SK-N-SH (cell line): Measurements from ENCODE around the gene GPATCH4. TPM values are rescaled to one million over a fixed set of nuclear protein-coding genes. Genes with fewer than 3 reads are reported as not detected.
A peak's percentile ranks its signal among the peaks of the same experiment; 100 is the strongest.

Experiments
- CTCF ChIA-PET: fragments of 300-600, 350-600 bp; formaldehyde crosslinking; extraction: SDS; loops from one replicate; lab custom pipeline; 2021; lab: Yijun Ruan, JAX
- POLR2A ChIA-PET: fragments of 350-600 bp; sonication (Branson Sonifier 250); formaldehyde crosslinking; extraction: SDS; loops from one replicate; lab custom pipeline; 2020; ENCODE audit warnings: antibody characterized with exemption, inconsistent platforms; lab: Yijun Ruan, JAX
- DNase-seq: peaks from one replicate; pipeline ENCODE4 v3.0.0; 2012
- H2AFZ ChIP-seq: fragments of 200-600 bp; sonication (generic); 2 replicates; pipeline ENCODE4 v1.8.1; 2016; ENCODE audit warnings: antibody characterized with exemption, mild to moderate bottlenecking, low read depth
- H3F3A ChIP-seq: fragments of 200-600 bp; sonication (generic); replicated peaks from 2 replicates; pipeline ENCODE3; 2016; ENCODE audit warnings: antibody characterized with exemption, mild to moderate bottlenecking; ENCODE audit not compliant: insufficient read depth
- H3K27ac ChIP-seq, 2 experiments: fragments of 200-500 bp in 1 of 2; fragments of 200-600 bp in 1 of 2; sonication (Bioruptor generic) in 1 of 2; sonication (generic), shearing (Covaris generic) in 1 of 2; 2 replicates each; pipeline versions ENCODE4 v1.5.1 to v1.6.1; 2014 to 2016; ENCODE audit warnings: low read depth in 2 of 2, inconsistent platforms in 1 of 2, low read length in 1 of 2, mild to moderate bottlenecking in 1 of 2, mixed read lengths in 1 of 2
- H3K27me3 ChIP-seq: fragments of 200-600 bp; sonication (generic), shearing (Covaris generic); 2 replicates; pipeline ENCODE4 v1.6.1; 2016; ENCODE audit warnings: mixed run types; ENCODE audit not compliant: insufficient read depth
- H3K36me3 ChIP-seq, 2 experiments: fragments of 200-500 bp in 1 of 2; fragments of 200-600 bp in 1 of 2; sonication (Bioruptor generic) in 1 of 2; sonication (generic) in 1 of 2; replicated peaks in 1 of 2; 2 replicates each; pipeline versions ENCODE3 to v1.5.1; 2014 to 2016; ENCODE audit warnings: low read length in 1 of 2, mild to moderate bottlenecking in 1 of 2; ENCODE audit not compliant: insufficient read depth in 2 of 2, control insufficient read depth in 1 of 2
- H3K4me1 ChIP-seq, 2 experiments: fragments of 200-500 bp in 1 of 2; fragments of 200-600 bp in 1 of 2; sonication (Bioruptor generic) in 1 of 2; sonication (generic), shearing (Covaris generic) in 1 of 2; 2 replicates each; pipeline versions ENCODE4 v1.5.1 to v1.6.1; 2014 to 2016; ENCODE audit warnings: low read depth in 1 of 2, low read length in 1 of 2, mixed run types in 1 of 2; ENCODE audit not compliant: insufficient read depth in 2 of 2, control insufficient read depth in 1 of 2
- H3K4me2 ChIP-seq: fragments of 200-600 bp; sonication (generic), shearing (Covaris generic); 2 replicates; pipeline ENCODE4 v1.6.1; 2017; ENCODE audit warnings: mixed run types
- H3K4me3 ChIP-seq, 2 experiments: fragments of 200-500 bp in 1 of 2; fragments of 200-600 bp in 1 of 2; sonication (Bioruptor generic) in 1 of 2; sonication (generic), shearing (Covaris generic) in 1 of 2; 2 replicates each; pipeline versions ENCODE4 v1.5.1 to v1.8.1; 2014 to 2016; ENCODE audit warnings: low read depth in 2 of 2, inconsistent platforms in 1 of 2, low read length in 1 of 2, mild to moderate bottlenecking in 1 of 2, mixed read lengths in 1 of 2, moderate library complexity in 1 of 2
- H3K79me2 ChIP-seq: fragments of 200-600 bp; sonication (generic); 2 replicates; pipeline ENCODE4 v1.8.1; 2017; ENCODE audit warnings: mild to moderate bottlenecking; ENCODE audit not compliant: insufficient read depth
- H3K9ac ChIP-seq: fragments of 200-600 bp; sonication (generic); 2 replicates; pipeline ENCODE4 v1.6.1; 2017; ENCODE audit warnings: mixed run types
- H3K9me2 ChIP-seq: fragments of 200-600 bp; sonication (generic); 2 replicates; pipeline ENCODE4 v1.6.1; 2017; ENCODE audit warnings: mixed run types
- H3K9me3 ChIP-seq: fragments of 200-600 bp; sonication (generic); 2 replicates; pipeline ENCODE4 v1.6.1; 2017; ENCODE audit warnings: mixed run types, mild to moderate bottlenecking, moderate library complexity
- H4K20me1 ChIP-seq: fragments of 200-600 bp; sonication (generic); 2 replicates; pipeline ENCODE4 v1.6.1; 2017; ENCODE audit warnings: mild to moderate bottlenecking, mixed run types; ENCODE audit not compliant: insufficient read depth
- CHD2 ChIP-seq: fragments of 150-350 bp; IDR thresholded peaks from 2 replicates; pipeline ENCODE4 v1.6.1; 2018; ENCODE audit warnings: low read length; ENCODE audit not compliant: partially characterized antibody
- NFIC ChIP-seq: IDR thresholded peaks from 2 replicates; pipeline ENCODE4 v1.4.0; 2012; ENCODE audit warnings: borderline replicate concordance
- POLR2AphosphoS5 ChIP-seq: IDR thresholded peaks from 2 replicates; pipeline ENCODE4 v1.6.1; 2012; ENCODE audit warnings: low read depth, low read length
- RAD21 ChIP-seq: IDR thresholded peaks from 2 replicates; pipeline ENCODE4 v1.6.1; 2012; ENCODE audit warnings: mild to moderate bottlenecking, low read length
- TCF12 ChIP-seq: IDR thresholded peaks from 2 replicates; pipeline ENCODE4 v1.4.0; 2012
- WGBS: methylation state at CpG from one replicate; pipeline ENCODE4 v1.1.6; 2017; ENCODE audit warnings: low lambda C conversion rate; 5-methylcytosine and 5-hydroxymethylcytosine counted together
- polyA plus RNA-seq, 3 experiments: library from polyadenylated mRNA; depleted of rRNA; stranded (reverse); fragments of >200 nt; gene quantifications; 2 replicates each; pipeline ENCODE4 v1.2.3, GENCODE V29; 2012
- TF ChIP-seq, protein P1 (sequence below): fragments of 200-600 bp; sonication (generic); IDR thresholded peaks from 2 replicates; pipeline ENCODE4 v1.6.1; 2017; ENCODE audit warnings: antibody characterized with exemption, mild to moderate bottlenecking, moderate library complexity
- TF ChIP-seq, protein P2 (sequence below): fragments of 150-350 bp; IDR thresholded peaks from 2 replicates; pipeline ENCODE4 v1.6.1; 2016; ENCODE audit warnings: mild to moderate bottlenecking, low read depth, low read length
- TF ChIP-seq, protein P3 (sequence below): fragments of 150-350 bp; IDR thresholded peaks from 2 replicates; pipeline ENCODE4 v1.6.1; 2017; ENCODE audit warnings: antibody characterized with exemption, low read length, low read depth, borderline replicate concordance

The GPATCH4 gene
- polyA plus RNA-seq, 1 of the 3 experiments (the other 2 are of a cell fraction): 36.6 TPM

DNA sequence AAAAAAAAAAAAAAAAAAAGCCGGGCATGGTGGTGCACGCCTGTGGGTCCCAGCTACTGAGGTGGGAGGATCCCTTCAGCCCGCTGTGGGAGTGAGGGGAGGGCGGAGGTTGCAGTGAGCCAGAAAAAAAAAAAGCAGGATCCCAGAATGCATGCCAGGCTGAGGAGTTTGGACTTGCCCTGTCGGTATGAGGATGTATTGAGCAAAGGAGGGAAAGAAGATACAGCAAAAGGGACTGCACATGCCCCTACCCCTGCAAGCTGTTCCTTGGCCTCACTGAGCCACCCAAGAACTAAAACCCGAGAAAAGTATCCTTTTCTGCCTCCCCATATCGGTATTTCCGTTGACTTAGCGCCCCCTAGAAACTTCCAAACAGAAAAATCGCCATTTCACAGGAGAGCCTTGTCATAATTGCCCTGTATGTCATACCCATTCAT is 1.3 kb upstream of the GPATCH4 start:
- Histone ChIP-seq H3K9ac (no peak overlapping the region), H4K20me1 (no peaks in the 10 kb centered on the region), H3K4me1 (peaks cover 6 to 9% of the 10 kb centered on the region in 2 experiments; a peak in 2 of 4 replicates), H3K27me3 (no peaks in the 10 kb centered on the region), H3F3A (peaks cover 13% of the 10 kb centered on the region), H3K36me3 (peaks cover 13 to 20% of the 10 kb centered on the region in 2 experiments), H2AFZ (no peak overlapping the region), H3K27ac (no peak overlapping the region), H3K9me3 (no peaks in the 10 kb centered on the region), H3K9me2 (no peaks in the 10 kb centered on the region), H3K4me3 (no peak overlapping the region), H3K79me2 (peaks cover 32% of the 10 kb centered on the region), H3K4me2 (peak overlapping the region; percentile 85; the same call in 1 of the 2 replicates)
- WGBS: 59% methylated on average over 10 of the region's 10 CpGs
- TF ChIP-seq, protein P1, sequence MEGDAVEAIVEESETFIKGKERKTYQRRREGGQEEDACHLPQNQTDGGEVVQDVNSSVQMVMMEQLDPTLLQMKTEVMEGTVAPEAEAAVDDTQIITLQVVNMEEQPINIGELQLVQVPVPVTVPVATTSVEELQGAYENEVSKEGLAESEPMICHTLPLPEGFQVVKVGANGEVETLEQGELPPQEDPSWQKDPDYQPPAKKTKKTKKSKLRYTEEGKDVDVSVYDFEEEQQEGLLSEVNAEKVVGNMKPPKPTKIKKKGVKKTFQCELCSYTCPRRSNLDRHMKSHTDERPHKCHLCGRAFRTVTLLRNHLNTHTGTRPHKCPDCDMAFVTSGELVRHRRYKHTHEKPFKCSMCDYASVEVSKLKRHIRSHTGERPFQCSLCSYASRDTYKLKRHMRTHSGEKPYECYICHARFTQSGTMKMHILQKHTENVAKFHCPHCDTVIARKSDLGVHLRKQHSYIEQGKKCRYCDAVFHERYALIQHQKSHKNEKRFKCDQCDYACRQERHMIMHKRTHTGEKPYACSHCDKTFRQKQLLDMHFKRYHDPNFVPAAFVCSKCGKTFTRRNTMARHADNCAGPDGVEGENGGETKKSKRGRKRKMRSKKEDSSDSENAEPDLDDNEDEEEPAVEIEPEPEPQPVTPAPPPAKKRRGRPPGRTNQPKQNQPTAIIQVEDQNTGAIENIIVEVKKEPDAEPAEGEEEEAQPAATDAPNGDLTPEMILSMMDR: peak; percentile 63
- TF ChIP-seq RAD21: peak; percentile 29; the same call in 1 of the 2 replicates
- TF ChIP-seq, protein P2, sequence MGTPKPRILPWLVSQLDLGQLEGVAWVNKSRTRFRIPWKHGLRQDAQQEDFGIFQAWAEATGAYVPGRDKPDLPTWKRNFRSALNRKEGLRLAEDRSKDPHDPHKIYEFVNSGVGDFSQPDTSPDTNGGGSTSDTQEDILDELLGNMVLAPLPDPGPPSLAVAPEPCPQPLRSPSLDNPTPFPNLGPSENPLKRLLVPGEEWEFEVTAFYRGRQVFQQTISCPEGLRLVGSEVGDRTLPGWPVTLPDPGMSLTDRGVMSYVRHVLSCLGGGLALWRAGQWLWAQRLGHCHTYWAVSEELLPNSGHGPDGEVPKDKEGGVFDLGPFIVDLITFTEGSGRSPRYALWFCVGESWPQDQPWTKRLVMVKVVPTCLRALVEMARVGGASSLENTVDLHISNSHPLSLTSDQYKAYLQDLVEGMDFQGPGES: no peak
- POLR2A ChIA-PET: interaction anchor here (1.8 kb wide), 1 partner anchor 11 kb away, joined by 15 read pairs; the partner anchor contains the start of gene NAXE
- no peak for DNase-seq
- CTCF ChIA-PET: interaction anchor here (0.6 to 3.6 kb wide), 9 partner anchors 8 to 157 kb away, joined by 3 to 24 read pairs (median 6); partner anchors contain the start of genes HAPLN2 and NAXE

DNA sequence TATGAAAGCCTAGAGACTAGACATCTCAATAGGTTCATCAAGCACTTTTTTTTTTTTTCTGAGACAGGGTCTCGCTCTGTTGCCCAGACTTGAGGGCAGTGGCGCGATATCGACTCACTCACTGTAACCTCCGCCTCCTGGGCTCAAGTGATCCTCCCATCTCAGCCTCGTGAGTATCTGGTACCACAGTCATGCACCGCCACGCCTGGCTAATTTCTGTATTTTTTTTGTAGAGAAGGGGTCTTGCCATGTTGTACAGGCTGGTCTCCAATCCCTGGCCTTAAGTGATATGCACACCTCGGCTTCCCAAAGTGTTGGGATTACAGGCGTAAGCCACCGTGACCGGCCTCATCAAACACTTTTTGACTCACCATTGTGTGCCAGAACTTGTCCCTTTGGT is 613 bp upstream of the GPATCH4 start:
- POLR2A ChIA-PET: interaction anchor here (1.8 kb wide), 1 partner anchor 10 kb away, joined by 15 read pairs; the partner anchor contains the start of gene NAXE
- Histone ChIP-seq H3K27me3 (no peaks in the 10 kb centered on the region), H3K9ac (peak overlapping the region; percentile 83), H3K9me3 (no peaks in the 10 kb centered on the region), H3K27ac (peak overlapping the region; percentile 85 to 89), H2AFZ (peak overlapping the region; percentile 90), H3K79me2 (peaks cover 32% of the 10 kb centered on the region), H3F3A (peaks cover 10% of the 10 kb centered on the region), H3K4me3 (peak overlapping the region; percentile 72 to 92), H3K4me1 (peaks cover 6 to 9% of the 10 kb centered on the region in 2 experiments; a peak in 2 of 4 replicates), H3K9me2 (no peaks in the 10 kb centered on the region)
- WGBS: 77% methylated on average over 12 of the region's 12 CpGs
- TF ChIP-seq CHD2: no peak
- TF ChIP-seq, protein P3, sequence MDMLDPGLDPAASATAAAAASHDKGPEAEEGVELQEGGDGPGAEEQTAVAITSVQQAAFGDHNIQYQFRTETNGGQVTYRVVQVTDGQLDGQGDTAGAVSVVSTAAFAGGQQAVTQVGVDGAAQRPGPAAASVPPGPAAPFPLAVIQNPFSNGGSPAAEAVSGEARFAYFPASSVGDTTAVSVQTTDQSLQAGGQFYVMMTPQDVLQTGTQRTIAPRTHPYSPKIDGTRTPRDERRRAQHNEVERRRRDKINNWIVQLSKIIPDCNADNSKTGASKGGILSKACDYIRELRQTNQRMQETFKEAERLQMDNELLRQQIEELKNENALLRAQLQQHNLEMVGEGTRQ: no peak
- no peak for TF ChIP-seq POLR2AphosphoS5
- no peak for TF ChIP-seq TCF12
- TF ChIP-seq NFIC: no peak
- TF ChIP-seq, all 33 proteins: peak for 0
- peak overlapping the region; percentile 85 for H3K4me2 ChIP-seq
- DNase-seq: no peak
- H4K20me1 ChIP-seq: no peaks in the 10 kb centered on the region
- CTCF ChIA-PET: interaction anchor here (0.6 to 3.6 kb wide), 12 partner anchors 8 to 232 kb away, joined by 3 to 24 read pairs (median 3); partner anchors contain the start of gene HAPLN2
- H3K36me3 ChIP-seq: peaks cover 20 to 26% of the 10 kb centered on the region in 2 experiments
